ENCODE data around the gene LRRC55.

- TF ChIP-seq MAX (IDR thresholded peaks at IDR 0.05; ENCODE audit: low read depth) (no peak), CTCF (IDR thresholded peaks at IDR 0.05) (no peak)
Measured at GRCh38 chr11:57178334-57178733, 3.4 kb upstream of the LRRC55 start.

Measured in SK-N-SH (cell line).